ENCODE results near the gene EXOG.

Gene EXOG

DNA sequence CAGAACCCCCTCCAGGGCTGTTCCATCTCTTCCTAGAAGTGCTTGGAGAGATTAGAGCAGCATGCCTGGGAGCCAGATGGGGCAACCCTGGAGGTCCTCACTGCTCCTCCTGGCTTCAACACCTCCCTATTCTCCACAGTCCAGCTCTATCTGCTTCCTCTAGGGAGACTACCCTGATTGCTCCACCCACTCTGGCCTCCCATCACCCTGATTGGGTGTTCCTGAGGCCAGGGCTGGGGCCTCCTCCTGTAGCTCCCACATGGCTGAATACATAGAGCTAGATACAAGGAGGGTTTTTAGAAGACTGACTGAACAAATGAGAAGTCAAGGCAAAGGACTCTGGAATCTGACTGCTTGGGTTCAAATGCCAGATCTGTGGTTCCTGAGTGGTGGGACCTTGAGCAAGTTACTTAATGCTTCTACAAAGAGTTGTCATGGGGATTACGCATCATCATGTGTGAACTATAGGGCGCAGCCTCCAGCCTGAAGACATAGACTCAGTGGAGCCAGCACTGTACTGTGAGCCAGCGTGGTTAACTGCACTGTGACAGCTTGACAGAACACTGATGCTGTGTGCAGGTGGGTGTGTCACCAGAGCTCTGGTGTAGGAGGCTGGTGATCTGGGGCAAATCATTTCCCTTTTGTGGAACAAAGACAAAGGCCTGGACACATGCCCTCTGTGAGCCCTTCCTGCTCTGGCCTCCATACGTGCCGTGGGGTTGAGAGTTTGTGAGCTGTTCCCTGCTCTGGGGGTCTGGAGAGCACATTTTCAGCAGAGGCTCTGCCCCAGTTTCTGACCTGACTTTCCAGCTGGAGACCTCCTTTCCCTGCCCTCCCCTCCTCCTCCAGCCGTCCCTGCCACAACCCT, 78.5 kb downstream of the EXOG start:
- no peaks in the 10 kb centered on the region for H3K9me3 Mint-ChIP-seq
- H3K4me1 Mint-ChIP-seq: no peaks in the 10 kb centered on the region
- H3K4me3 Mint-ChIP-seq: no peak overlapping the region
- no peaks in the 10 kb centered on the region for H3K27me3 Mint-ChIP-seq
- peak overlapping the region in 1 of 2 donors; percentile 81 for H3K27ac Mint-ChIP-seq
- DNase-seq (peak in 1 of 2 donors; percentile 4), ATAC-seq (no peak)

DNA sequence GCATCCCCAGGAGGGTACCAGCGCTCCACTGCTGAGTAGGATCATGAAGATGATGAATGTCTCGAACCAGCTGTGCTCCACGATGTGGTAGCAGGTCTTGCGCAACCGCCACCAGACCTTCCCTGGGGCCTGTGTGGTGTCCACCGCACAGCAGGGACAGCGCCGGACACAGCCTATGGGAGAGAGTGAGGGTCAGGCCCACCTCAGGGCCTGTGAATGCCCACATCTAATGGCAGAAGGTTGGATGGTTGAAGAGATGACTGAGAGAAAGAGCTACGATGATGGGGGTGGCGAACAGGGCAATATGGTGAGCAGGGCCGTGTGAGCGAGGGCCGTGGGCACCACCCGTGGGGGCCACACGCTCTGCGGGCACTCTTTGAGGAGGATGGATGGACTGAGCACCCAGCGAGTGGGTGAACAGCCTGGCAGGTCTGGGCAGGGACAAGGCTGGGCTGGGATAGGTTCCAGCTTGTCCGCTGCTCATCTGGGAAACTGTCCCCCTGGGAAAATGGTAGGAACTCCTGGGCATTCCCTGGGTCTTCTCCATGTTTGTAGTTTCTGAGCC, 79.2 kb downstream of the EXOG start:
- Mint-ChIP-seq H3K27me3 (no peaks in the 10 kb centered on the region), H3K27ac (peak overlapping the region in 1 of 2 donors; percentile 43), H3K4me1 (no peaks in the 10 kb centered on the region), H3K4me3 (no peak overlapping the region), H3K9me3 (no peaks in the 10 kb centered on the region)
- peak; percentile 18 for ATAC-seq
- no peak for DNase-seq

Measured in stimulated activated naive CD8-positive, alpha-beta T cell treated with anti-CD3 and anti-CD28 coated beads, Interleukin-15, amount 100 ng/mL, for 72 hours (primary cell).